Measurements from ENCODE around the gene CCDC57. TPM values are rescaled to one million over a fixed set of nuclear protein-coding genes. Genes with fewer than 3 reads are reported as not detected.

The CCDC57 gene
- total RNA-seq, 2 experiments from 2014 or later, result 49.8 to 54.9 TPM

- no peaks in the 10 kb centered on the region for H3K9me3 Mint-ChIP-seq
- no peak overlapping the region for H3K4me3 Mint-ChIP-seq
- no peaks in the 10 kb centered on the region for H3K4me1 Mint-ChIP-seq
- no peak for DNase-seq
- ChIA-PET POLR2A (interaction anchor here (0.6 to 2.8 kb wide), 3 partner anchors 11 to 274 kb away, joined by 3 to 7 read pairs (median 4); no protein-coding TSS in a partner anchor), CTCF (interaction anchor here (1.5 kb wide), 1 partner anchor 10 kb away, joined by 8 read pairs; no protein-coding TSS in a partner anchor)
- no peaks in the 10 kb centered on the region for H3K36me3 Mint-ChIP-seq (ENCODE audit: low read depth)
- H3K27ac Mint-ChIP-seq, result no peak overlapping the region
- H3K27me3 Mint-ChIP-seq, result no peaks in the 10 kb centered on the region
Measured at GRCh38 chr17:82116246-82116645, 96.4 kb downstream of the CCDC57 start.

DNA sequence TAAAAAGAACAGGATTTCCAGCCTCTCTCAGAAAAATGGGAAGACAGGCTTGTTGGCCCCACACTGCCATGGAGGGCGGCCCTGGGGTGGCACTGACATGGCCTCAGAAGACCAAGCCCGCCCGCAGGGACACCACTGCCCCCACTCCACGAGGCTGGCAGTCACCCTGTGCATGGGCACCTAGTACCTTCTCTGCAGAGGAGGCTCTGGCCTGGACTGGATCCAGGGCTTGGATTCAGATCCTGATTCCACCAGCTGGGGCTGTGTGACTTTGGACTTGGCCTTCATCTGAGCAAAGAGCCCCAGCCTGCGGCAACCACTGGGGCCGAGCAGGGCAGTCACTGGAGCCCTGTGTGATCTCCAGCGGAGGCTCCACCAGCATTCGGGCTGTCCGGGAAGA is 97.8 kb downstream of the CCDC57 start:
- Mint-ChIP-seq H3K36me3 (ENCODE audit: low read depth) (no peaks in the 10 kb centered on the region), H3K4me3 (no peak overlapping the region), H3K4me1 (peaks cover 6% of the 10 kb centered on the region), H3K27ac (no peak overlapping the region), H3K9me3 (no peaks in the 10 kb centered on the region), H3K27me3 (no peaks in the 10 kb centered on the region)
- DNase-seq, result no peak
- CTCF ChIA-PET, result no interaction called here
- POLR2A ChIA-PET, result no interaction called here

GRCh38 chr17:82114447-82114846 is 98.2 kb downstream of the CCDC57 start:
- Mint-ChIP-seq H3K27me3 (no peaks in the 10 kb centered on the region), H3K4me3 (no peak overlapping the region), H3K27ac (no peak overlapping the region), H3K36me3 (ENCODE audit: low read depth) (no peaks in the 10 kb centered on the region), H3K9me3 (no peaks in the 10 kb centered on the region), H3K4me1 (peaks cover 6% of the 10 kb centered on the region)
- ChIA-PET POLR2A (no interaction called here), CTCF (no interaction called here)
- no peak for DNase-seq

DNA sequence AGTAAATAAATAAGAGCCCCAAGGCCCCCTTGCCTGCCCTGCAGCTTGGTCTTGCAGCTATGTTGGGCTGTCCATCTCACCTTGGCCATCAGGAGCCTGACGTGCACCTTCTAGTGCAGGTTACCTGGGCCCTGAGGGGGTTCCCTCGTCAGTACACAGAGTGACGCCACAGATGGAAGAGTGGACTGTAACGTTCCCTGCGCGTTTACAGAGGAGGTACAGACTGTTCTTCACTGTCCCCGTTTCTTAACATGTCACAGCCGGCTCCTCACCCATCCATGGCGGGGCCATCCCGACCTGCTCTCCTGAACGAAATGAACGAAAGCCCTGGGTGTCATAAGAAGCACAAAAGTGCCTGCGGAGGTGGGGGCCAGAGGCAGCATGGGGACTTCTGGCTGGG is 98.7 kb downstream of the CCDC57 start:
- ChIA-PET POLR2A (interaction anchor here (1.0 kb wide), 1 partner anchor 125 kb away, joined by 3 read pairs; no protein-coding TSS in a partner anchor), CTCF (interaction anchor here (1.2 kb wide), 1 partner anchor 15 kb away, joined by 4 read pairs; the partner anchor contains the start of gene FASN)
- no peak for DNase-seq
- Mint-ChIP-seq H3K27ac (no peak overlapping the region), H3K27me3 (no peaks in the 10 kb centered on the region), H3K4me1 (peaks cover 9% of the 10 kb centered on the region), H3K9me3 (no peaks in the 10 kb centered on the region), H3K4me3 (no peak overlapping the region), H3K36me3 (ENCODE audit: low read depth) (no peaks in the 10 kb centered on the region)

- ChIA-PET CTCF (interaction anchor here (1.2 kb wide), 1 partner anchor 15 kb away, joined by 4 read pairs; the partner anchor contains the start of gene FASN), POLR2A (interaction anchor here (1.0 kb wide), 1 partner anchor 125 kb away, joined by 3 read pairs; no protein-coding TSS in a partner anchor)
- H3K36me3 Mint-ChIP-seq (ENCODE audit: low read depth), result no peaks in the 10 kb centered on the region
- H3K27ac Mint-ChIP-seq, result no peak overlapping the region
- peaks cover 13% of the 10 kb centered on the region for H3K4me1 Mint-ChIP-seq
- no peak overlapping the region for H3K4me3 Mint-ChIP-seq
- no peaks in the 10 kb centered on the region for H3K9me3 Mint-ChIP-seq
- no peak for DNase-seq
- no peaks in the 10 kb centered on the region for H3K27me3 Mint-ChIP-seq
Measured at GRCh38 chr17:82113422-82113821, 99.2 kb downstream of the CCDC57 start.

DNA sequence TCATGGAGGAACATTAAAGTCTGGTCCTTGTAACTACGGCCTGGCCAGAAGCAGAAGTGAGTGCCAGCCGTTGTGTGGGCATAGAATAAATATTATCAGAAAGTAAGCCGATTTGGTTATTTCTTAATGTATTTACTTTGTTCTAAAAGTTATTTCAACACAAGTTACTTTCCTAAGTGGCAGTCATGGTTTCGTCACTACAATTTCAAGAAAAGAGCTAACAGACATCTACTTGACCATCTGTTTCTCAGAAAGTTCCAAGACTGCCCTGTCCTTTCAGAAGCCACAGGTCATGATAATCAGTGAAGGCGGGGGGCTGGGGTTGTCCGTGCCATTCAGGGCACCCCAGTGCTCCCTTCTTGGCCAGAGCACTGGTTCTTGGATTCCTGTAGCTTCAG is 99.7 kb downstream of the CCDC57 start:
- Mint-ChIP-seq H3K27ac (no peak overlapping the region), H3K9me3 (no peaks in the 10 kb centered on the region), H3K27me3 (no peaks in the 10 kb centered on the region), H3K36me3 (ENCODE audit: low read depth) (no peaks in the 10 kb centered on the region), H3K4me1 (peaks cover 14% of the 10 kb centered on the region), H3K4me3 (no peak overlapping the region)
- ChIA-PET CTCF (interaction anchor here (1.2 kb wide), 1 partner anchor 14 kb away, joined by 4 read pairs; the partner anchor contains the start of gene FASN), POLR2A (interaction anchor here (1.0 kb wide), 1 partner anchor 126 kb away, joined by 3 read pairs; no protein-coding TSS in a partner anchor)
- no peak for DNase-seq

- CTCF ChIA-PET, result no interaction called here
- H3K36me3 Mint-ChIP-seq (ENCODE audit: low read depth), result no peaks in the 10 kb centered on the region
- no peak overlapping the region for H3K27ac Mint-ChIP-seq
- H3K9me3 Mint-ChIP-seq, result no peaks in the 10 kb centered on the region
- H3K27me3 Mint-ChIP-seq, result no peaks in the 10 kb centered on the region
- H3K4me1 Mint-ChIP-seq, result peaks cover 17% of the 10 kb centered on the region
- DNase-seq, result no peak
- POLR2A ChIA-PET, result interaction anchor here (2.3 kb wide), 1 partner anchor 14 kb away, joined by 8 read pairs; the partner anchor contains the start of gene FASN
- no peak overlapping the region for H3K4me3 Mint-ChIP-seq
Measured at GRCh38 chr17:82112181-82112913, 100.3 kb downstream of the CCDC57 start.

GRCh38 chr17:82110298-82110697 is 102.3 kb downstream of the CCDC57 start:
- Mint-ChIP-seq H3K4me1 (peaks cover 38% of the 10 kb centered on the region), H3K9me3 (no peaks in the 10 kb centered on the region), H3K4me3 (no peak overlapping the region), H3K27ac (no peak overlapping the region), H3K27me3 (no peaks in the 10 kb centered on the region), H3K36me3 (ENCODE audit: low read depth) (no peaks in the 10 kb centered on the region)
- CTCF ChIA-PET, result interaction anchor here (0.7 kb wide), 1 partner anchor 80 kb away, joined by 3 read pairs; no protein-coding TSS in a partner anchor
- DNase-seq, result no peak
- POLR2A ChIA-PET, result interaction anchor here (2.3 kb wide), 1 partner anchor 12 kb away, joined by 8 read pairs; the partner anchor contains the start of gene FASN

DNA sequence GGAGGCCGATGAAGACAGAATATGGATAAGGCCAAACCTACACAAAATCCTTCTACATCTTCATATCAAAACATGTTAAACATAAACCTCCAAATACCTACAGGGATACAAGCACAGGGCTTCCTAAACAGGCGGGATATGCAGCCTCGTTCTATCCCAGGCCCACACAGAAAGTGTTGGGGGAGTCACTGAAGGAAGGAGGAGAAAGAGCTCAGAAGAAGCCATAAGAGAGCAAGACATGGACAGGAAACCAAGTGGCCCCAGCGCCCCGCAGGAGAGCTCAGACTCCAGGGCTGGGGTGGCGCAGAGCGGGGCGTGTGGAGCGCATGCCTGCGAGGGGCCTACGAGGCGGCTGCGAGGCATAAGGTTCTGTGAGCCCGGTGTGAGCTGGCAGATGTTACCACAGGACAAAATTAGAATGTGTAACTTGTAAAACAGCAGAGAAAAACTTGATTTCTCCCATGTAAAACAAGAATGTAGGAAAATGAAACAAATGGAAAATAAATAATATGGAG is 103.6 kb downstream of the CCDC57 start:
- ChIA-PET CTCF (interaction anchor here (0.9 kb wide), 1 partner anchor 78 kb away, joined by 3 read pairs; no protein-coding TSS in a partner anchor), POLR2A (no interaction called here)
- no peaks in the 10 kb centered on the region for H3K27me3 Mint-ChIP-seq
- no peak overlapping the region for H3K27ac Mint-ChIP-seq
- DNase-seq, result no peak
- H3K4me3 Mint-ChIP-seq, result no peak overlapping the region
- no peaks in the 10 kb centered on the region for H3K36me3 Mint-ChIP-seq (ENCODE audit: low read depth)
- peaks cover 44% of the 10 kb centered on the region for H3K4me1 Mint-ChIP-seq
- H3K9me3 Mint-ChIP-seq, result no peaks in the 10 kb centered on the region

GRCh38 chr17:82108496-82108945 is 104.1 kb downstream of the CCDC57 start:
- no peak overlapping the region for H3K4me3 Mint-ChIP-seq
- CTCF ChIA-PET, result interaction anchor here (0.9 kb wide), 1 partner anchor 78 kb away, joined by 3 read pairs; no protein-coding TSS in a partner anchor
- no peaks in the 10 kb centered on the region for H3K9me3 Mint-ChIP-seq
- POLR2A ChIA-PET, result interaction anchor here (1.2 to 3.9 kb wide), 2 partner anchors 18 to 79 kb away, joined by 3 to 21 read pairs; no protein-coding TSS in a partner anchor
- H3K27me3 Mint-ChIP-seq, result no peaks in the 10 kb centered on the region
- H3K27ac Mint-ChIP-seq, result no peak overlapping the region
- no peaks in the 10 kb centered on the region for H3K36me3 Mint-ChIP-seq (ENCODE audit: low read depth)
- peaks cover 45% of the 10 kb centered on the region for H3K4me1 Mint-ChIP-seq
- no peak for DNase-seq

GRCh38 chr17:82108038-82108437 is 104.6 kb downstream of the CCDC57 start:
- no peak overlapping the region for H3K4me3 Mint-ChIP-seq

DNA sequence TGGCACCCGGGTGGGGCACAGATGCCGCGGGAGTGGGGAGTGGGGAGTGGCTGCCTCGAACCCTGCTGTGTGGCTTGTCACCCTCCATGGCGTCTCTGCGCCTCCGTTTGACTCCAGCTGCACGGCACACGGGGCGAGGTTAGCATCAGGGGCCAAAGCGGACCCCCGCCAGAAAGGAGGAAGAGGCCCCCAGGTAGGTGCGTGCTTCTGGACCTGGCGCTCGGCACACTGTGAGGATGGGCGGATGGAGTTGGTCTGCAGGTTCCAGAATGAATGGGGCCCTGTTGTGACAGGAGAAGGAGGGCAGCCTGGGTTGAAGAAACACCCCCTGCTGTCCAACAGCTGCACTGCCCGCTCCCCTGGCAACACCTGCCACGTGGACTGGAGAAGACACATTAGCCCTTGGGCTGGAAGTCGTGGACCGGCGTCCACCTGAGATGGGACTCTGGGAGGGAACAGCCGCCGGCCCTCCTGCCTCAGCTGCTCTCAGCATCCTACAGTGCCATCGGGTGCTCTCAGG is 105.2 kb downstream of the CCDC57 start:
- DNase-seq, result no peak
- ChIA-PET POLR2A (interaction anchor here (0.8 to 3.9 kb wide), 7 partner anchors 10 to 424 kb away, joined by 3 to 21 read pairs (median 6); partner anchors contain the start of genes ARL16, DCXR, DUS1L and FASN), CTCF (interaction anchor here (1.2 to 2.1 kb wide), 5 partner anchors 9 to 49 kb away, joined by 4 to 13 read pairs (median 5); no protein-coding TSS in a partner anchor)
- H3K4me3 Mint-ChIP-seq, result no peak overlapping the region
- peaks cover 45% of the 10 kb centered on the region for H3K4me1 Mint-ChIP-seq
- H3K27ac Mint-ChIP-seq, result peak overlapping the region; percentile 94
- H3K36me3 Mint-ChIP-seq (ENCODE audit: low read depth), result no peaks in the 10 kb centered on the region
- no peaks in the 10 kb centered on the region for H3K27me3 Mint-ChIP-seq
- no peaks in the 10 kb centered on the region for H3K9me3 Mint-ChIP-seq

More at GRCh38 chr17:82108038-82108437, 104.6 kb downstream of the CCDC57 start:
- CTCF ChIA-PET, result interaction anchor here (1.2 kb wide), 1 partner anchor 9 kb away, joined by 4 read pairs; no protein-coding TSS in a partner anchor
- POLR2A ChIA-PET, result interaction anchor here (1.2 to 3.9 kb wide), 2 partner anchors 19 to 78 kb away, joined by 3 to 21 read pairs; no protein-coding TSS in a partner anchor
- no peaks in the 10 kb centered on the region for H3K36me3 Mint-ChIP-seq (ENCODE audit: low read depth)
- H3K9me3 Mint-ChIP-seq, result no peaks in the 10 kb centered on the region
- no peaks in the 10 kb centered on the region for H3K27me3 Mint-ChIP-seq
- H3K27ac Mint-ChIP-seq, result no peak overlapping the region
- DNase-seq, result no peak
- peaks cover 45% of the 10 kb centered on the region for H3K4me1 Mint-ChIP-seq

All from activated CD4-positive, alpha-beta memory T cell treated with anti-CD3 and anti-CD28 coated beads, Interleukin-2, amount 10 ng/mL, durations not matched to agents 7 days and 5 days (primary cell).